CD4-positive, alpha-beta T cell treated with Interferon alpha-2 for 1 hour (primary cell): ENCODE results near the gene SARS2.
A peak's percentile ranks its signal among the peaks of the same experiment; 100 is the strongest.
"Not testable (repeated sequence)": the region's sequence is repeated elsewhere in the genome, so short reads cannot be mapped to it uniquely, and the experiment has no call there.

Experiments
- DNase-seq, 2 donors: peaks; one replicate each; pipeline ENCODE4 v3.0.0-alpha.2; 2020 to 2022

SARS2 gene

GRCh38 chr19:38889803-38890202 is 40.8 kb downstream of the SARS2 start:
- no peak for DNase-seq

- DNase-seq: no peak
These were observed 41.7 kb downstream of the SARS2 start for GRCh38 chr19:38888876-38889275.

GRCh38 chr19:38884691-38885090 is 45.9 kb downstream of the SARS2 start:
- not testable (repeated sequence) for DNase-seq

GRCh38 chr19:38883286-38883685 is 47.3 kb downstream of the SARS2 start:
- DNase-seq: no peak

GRCh38 chr19:38880882-38881609 is 49.5 kb downstream of the SARS2 start:
- DNase-seq: no peak

GRCh38 chr19:38880076-38880881 is 50.3 kb downstream of the SARS2 start:
- no peak for DNase-seq

- DNase-seq: no peak
These were observed 51.2 kb downstream of the SARS2 start for GRCh38 chr19:38879400-38879751.

- no peak for DNase-seq
These were observed 51.8 kb downstream of the SARS2 start for GRCh38 chr19:38878575-38879399.

GRCh38 chr19:38877781-38878574 is 52.6 kb downstream of the SARS2 start, which contains the start of gene RINL:
Gene RINL (minus strand): TSS chr19:38878275. CDS start chr19:38876742, 1,533 bp downstream.
- DNase-seq: peak; percentile 80 to 81

GRCh38 chr19:38875656-38876395 is 54.7 kb downstream of the SARS2 start:
- no peak for DNase-seq

- not testable (repeated sequence) for DNase-seq
These were observed 57.2 kb downstream of the SARS2 start for GRCh38 chr19:38873400-38873799.

GRCh38 chr19:38870612-38871011 is 60.0 kb downstream of the SARS2 start:
- DNase-seq: no peak

- peak; percentile 95 to 97 for DNase-seq
These were observed 60.5 kb downstream of the SARS2 start for GRCh38 chr19:38869836-38870607.

- peak; percentile 34 to 46 for DNase-seq
These were observed 61.3 kb downstream of the SARS2 start for GRCh38 chr19:38869160-38869835.

GRCh38 chr19:38868551-38868950 is 62.0 kb downstream of the SARS2 start:
- DNase-seq: no peak

- no peak for DNase-seq
These were observed 63.3 kb downstream of the SARS2 start for GRCh38 chr19:38867171-38867780.
